ENCODE measurements around the gene FLYWCH1.

DNA sequence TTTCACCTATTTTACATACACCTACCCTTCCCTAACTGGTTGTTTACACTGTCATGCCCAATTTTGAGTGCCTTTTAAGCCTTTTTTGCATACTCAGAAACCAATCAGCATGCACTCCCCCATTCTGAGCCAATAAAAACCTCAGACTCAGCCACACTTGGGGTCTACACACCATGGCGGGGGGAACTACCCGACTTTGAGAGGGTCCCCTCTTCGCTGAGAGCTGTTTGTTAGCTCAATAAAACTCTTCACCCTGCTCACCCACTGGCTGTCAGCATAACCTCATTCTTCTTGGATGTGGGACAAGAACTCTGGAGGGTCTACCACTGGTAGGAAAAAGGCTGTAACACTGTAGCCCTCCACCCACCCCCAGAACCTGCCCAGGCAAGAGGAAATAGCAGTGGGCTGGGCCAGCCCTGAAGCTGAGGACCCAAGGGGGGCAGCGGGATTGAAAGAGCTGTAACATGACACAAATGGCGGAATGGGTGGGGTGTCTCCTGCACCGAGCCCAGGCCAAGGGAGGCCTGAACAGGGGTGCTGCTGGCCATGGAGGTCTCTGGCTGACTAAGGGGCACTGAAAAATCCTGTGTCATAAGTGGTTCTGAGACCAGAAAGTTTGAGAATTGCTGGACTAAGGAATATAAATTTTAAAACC is 31.8 kb upstream of the FLYWCH1 start:
- TF ChIP-seq, protein P1, sequence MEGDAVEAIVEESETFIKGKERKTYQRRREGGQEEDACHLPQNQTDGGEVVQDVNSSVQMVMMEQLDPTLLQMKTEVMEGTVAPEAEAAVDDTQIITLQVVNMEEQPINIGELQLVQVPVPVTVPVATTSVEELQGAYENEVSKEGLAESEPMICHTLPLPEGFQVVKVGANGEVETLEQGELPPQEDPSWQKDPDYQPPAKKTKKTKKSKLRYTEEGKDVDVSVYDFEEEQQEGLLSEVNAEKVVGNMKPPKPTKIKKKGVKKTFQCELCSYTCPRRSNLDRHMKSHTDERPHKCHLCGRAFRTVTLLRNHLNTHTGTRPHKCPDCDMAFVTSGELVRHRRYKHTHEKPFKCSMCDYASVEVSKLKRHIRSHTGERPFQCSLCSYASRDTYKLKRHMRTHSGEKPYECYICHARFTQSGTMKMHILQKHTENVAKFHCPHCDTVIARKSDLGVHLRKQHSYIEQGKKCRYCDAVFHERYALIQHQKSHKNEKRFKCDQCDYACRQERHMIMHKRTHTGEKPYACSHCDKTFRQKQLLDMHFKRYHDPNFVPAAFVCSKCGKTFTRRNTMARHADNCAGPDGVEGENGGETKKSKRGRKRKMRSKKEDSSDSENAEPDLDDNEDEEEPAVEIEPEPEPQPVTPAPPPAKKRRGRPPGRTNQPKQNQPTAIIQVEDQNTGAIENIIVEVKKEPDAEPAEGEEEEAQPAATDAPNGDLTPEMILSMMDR (IDR thresholded peaks at IDR 0.05) = no peak
- no peak for TF ChIP-seq EZH2 (IDR thresholded peaks at IDR 0.05; ENCODE audit: borderline replicate concordance, insufficient read depth, low read depth, low read length, poor library complexity, severe bottlenecking)

All from B cell (primary cell).